GM21723 (cell line): Measurements from ENCODE around the gene TRAK1.
A peak's percentile ranks its signal among the peaks of the same experiment; 100 is the strongest.

Source experiments
- ATAC-seq: cut with Tn5 transposase; IDR thresholded peaks from one replicate; pipeline ENCODE4 v1.9.1; 2021; ENCODE audit warnings: mild to moderate bottlenecking, moderate library complexity; ENCODE audit not compliant: unreplicated experiment

The TRAK1 gene

DNA sequence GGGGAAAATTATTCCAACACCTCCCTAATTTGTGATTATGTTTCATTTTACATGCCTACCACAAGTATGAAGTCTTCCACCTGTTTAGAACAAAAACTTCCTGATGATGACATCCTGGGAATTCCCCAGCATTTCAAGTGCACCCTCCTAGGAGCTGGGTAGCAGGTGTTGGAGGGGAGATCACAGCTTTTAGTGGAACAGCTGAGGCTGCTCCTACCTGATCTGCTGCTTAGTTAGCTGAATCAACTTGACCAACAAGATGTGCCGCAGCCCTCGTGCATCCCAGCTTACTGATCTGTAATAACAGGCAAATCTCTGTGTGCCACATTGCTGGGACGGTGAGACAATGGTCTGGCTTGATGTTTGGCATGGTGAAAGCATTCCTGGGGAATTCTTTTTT lies 29.7 kb downstream of the TRAK1 start:
- ATAC-seq: no peak

DNA sequence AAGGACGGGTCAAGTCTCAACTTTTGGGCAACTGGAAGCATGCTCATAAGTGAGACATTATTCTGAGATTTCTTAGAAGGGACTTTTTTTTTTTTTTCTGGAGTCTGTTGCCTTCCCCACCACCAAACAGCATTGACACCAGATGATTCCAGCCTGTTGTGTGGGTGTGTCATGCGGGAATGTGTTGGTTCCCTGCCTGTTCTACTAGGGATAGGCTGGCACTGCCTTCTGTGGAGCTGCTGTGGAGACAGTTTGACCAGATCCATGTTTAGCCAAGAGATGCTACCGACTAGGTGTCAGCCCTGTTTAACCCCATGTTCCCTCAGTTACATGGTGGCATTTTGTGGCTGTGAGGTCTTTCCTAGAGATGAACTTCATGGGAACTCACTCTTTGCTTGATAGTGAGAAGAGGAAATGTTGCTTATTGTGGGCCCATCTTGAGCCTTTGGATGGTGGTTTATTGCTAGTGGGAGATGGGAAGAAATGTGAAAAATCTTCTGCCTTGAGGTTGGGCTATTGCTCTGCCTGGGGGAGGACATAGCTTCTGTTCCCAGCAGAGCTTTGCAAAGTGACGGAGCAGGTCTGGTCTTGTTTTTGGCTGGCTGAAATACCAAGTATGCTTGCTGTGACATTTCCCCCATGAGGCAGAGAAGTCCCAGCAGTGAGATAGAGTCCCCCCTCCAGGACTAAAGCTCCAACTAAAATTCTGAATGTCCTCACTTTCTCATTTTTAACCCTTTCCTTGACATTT lies 31.3 kb downstream of the TRAK1 start:
- ATAC-seq: peak; percentile 38

DNA sequence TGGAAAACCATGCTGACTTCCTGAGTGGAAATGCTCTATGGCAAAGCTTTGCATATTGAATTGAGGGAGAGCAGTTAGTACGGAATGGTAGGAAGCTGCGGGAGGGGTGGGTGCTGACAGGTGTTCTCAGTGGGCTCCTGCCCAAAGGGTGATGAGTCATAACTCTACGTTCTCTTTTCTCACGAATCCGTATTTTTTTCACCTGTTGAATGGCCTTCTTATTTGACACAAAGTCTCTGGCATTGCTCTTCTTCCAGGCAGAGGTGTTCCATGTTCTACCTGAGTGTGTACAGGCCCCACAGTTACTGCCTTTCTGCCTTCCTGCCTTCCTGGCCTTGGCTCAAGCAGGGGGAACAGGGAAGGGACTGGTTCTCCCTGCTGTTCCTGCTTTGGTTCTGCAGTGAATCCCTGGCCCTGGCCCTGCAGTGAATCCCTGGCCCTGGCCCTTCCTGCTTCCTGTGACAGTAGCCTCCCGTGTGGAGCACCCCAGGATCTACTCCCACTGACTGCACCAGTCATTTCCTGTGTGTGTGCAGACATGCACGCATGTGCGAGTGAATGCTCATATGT lies 31.9 kb downstream of the TRAK1 start:
- peak; percentile 55 for ATAC-seq

DNA sequence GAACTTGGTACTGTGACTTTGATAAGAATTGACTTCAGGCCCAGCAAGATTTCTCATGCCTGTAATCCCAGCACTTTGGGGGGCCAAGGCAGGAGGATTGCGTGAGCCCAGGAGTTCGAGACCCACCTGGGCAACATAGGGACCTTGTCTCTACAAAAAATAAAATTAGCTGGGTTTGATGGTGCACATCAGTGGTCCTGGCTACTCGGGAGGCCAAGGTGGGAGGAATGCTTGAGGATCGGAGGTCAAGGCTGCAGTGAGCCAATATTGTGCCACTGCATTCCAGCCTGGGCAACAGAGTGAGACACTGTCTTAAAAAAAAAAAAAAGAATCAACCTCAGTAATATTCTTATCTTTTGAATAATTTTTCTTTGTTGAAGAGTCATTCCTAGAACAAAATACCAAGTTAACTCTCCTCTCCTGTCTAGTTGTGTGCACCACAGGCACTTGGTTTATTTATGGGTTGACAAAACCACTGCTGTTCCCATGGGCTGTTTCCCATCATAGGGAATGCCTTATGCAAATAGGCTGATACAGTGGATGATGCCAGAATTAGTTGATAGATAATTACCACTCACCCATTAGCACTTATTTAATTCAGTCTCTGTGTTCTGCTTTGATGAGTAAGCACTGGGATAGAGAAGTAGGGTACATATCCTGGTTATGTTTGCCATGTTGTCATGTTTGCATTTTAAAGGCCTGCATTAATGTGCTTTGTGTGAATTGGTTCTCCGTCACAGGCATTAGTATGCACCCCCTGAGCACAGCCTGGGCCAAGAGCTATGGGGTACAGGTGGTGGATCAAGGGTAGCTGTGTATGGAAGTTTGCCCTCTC lies 32.9 kb downstream of the TRAK1 start:
- ATAC-seq: no peak

DNA sequence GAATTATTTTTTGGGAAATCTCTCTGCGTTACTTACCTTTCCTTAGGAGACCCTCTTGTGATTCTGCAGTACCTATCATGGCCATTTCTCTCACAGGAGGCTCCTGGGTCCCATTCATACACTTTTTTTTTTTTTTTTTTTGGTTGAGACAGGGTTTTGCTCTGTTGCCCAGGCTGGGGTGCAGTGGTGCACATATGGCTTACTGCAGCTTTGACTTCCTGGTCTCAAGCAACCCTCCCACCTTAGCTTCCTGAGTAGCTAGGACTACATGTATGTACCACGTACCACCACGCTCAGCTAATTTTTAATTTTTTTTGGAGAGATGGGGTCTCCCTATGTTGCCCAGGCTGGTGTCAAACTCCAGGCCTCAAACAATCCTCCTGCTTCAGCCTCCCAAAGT lies 36.1 kb downstream of the TRAK1 start:
- no peak for ATAC-seq

DNA sequence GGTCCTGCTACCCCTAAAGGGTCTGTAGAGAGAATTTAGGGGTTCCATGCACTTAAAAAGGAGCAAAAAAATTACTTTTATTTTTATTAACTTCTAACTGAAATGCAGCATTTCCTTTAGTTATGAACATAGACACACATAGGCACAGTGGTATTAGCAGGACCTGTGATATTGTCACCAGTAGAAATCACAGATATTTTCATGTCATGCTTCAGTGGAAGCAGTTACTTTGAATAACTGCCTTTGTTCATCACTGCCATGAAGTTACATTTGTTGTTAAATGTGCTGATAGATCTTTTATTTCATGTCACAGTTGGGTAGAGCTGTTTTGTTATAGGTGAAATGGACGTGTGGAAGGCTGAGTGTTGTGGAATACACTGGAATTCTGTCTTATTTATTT lies 37.4 kb downstream of the TRAK1 start:
- ATAC-seq: no peak

DNA sequence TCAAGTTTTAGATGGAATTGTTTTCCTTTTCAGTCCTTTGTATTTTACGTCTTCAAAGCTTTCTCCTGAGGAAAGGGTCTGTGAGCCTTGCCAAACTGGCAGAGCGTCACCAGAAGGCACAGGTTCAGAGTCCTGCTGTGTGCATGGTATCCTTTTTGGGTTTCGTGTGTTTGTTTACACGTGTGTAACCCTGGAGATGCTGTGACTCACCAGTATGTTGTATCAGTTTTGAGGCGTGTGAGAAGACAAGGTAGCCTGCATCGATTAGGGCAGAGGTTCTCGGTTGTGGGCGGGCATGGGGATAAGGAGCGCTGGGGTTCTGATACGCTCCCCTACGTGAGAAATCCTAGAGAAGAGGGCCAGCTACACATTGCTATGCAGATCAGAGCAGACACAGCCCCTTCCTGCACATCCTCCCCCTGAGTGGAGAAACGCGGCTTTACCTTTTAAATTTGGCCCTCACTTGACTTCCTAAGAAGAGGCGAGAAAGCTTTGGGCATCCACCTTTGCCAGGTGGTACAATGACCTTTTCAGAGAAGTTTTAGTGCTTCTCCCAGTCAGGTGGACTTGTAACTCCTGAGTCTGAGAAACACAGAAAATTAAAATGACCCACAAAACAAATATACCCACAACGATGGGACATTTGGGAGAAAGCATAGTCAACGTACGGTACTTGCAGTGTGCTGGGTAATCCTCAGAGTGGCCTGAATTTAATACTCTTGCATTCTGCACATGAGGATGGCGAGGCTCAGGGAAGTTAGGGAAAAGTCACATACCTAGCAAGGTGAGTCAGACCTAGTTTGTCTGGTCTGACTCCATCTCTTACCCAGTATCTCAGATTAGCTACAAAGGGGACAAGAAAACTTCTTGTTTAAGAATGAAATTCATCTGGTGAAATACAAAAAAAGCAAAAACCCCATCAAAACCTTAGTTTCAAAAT lies 38.1 kb downstream of the TRAK1 start:
- no peak for ATAC-seq

DNA sequence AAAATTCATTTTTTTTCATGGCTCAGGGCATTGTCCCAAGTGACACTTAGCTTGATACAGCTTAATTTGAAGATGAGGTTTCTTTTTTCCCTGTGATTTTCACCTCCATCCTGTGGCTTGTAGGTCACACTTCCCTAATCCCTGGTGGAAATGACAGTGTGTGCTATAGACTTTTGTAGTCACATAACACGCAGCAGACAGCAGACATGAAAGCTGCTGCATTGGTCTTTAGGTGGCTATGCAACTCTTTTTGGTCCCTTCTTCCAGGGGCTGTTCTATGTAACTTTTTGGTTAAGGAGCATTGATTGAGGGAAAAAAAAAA lies 38.8 kb downstream of the TRAK1 start:
- no peak for ATAC-seq

DNA sequence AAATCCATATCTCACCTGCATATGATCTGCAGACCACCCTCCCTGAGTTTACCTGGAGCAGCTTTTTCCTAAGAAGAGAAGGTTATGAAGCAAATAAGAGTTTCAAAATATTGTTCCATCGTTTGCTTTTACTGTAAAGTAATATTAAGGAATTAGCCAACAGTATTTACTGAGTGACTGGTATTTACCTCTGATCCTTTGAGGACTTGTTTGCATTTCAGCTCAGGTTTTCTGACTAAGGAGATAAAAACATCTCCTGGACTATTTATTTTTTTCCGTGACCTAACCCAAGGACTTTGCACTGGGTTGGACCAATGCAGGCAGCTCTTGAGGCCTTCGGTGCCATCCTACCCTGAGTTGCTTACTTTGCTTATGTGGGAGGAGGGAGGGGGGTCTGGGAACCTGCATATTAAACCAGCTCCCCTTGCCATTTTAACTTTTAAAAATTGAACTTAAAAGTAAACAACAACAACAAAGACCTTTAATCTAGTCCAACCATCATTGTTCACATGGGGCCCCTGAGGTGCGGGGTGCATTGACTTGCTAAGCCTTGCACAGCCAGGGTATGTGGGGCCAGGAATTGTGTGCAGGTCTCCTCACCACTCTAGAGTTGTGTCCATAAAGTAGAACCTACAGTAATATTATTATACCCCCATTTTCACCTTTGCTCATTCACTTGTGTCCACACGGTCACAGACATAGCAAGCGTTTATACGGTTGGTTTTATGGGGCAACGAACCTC lies 39.3 kb downstream of the TRAK1 start:
- no peak for ATAC-seq

DNA sequence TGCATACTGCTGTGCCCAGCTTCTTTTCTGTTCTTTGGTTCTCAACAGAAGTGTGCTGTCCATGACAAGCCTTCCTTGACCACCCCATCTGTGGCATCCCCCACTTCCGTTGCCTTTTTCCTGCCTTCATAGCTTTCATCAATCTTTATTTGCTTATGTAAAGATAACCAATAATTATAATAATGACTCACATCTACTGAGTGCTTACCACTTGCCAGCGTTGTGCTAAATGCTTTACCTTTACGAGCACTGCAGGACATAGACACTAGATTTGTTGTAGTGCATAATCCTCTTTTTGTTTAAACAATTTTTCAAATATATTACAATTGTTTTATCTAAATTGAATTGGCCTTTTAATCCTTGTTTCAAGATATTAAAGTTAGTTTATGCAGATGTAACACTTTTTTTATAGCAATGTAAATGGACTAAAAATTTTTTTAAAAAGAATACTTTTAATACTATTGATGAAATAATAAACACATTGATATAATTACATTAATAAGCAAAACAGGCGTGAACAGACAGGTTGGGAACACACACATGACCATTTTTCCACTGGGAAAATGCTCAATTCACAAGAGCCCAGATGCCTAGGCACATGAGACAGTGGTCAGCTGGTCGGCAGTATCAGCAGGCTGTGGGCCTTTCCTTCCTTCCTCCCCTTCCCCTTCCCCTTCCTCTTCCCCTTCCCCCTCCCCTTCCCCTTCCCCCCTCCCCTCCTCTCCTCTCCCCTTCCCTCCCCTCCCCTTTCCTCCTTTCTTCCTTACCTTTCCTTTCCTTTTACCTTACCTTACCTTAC lies 42.5 kb downstream of the TRAK1 start:
- no peak for ATAC-seq

DNA sequence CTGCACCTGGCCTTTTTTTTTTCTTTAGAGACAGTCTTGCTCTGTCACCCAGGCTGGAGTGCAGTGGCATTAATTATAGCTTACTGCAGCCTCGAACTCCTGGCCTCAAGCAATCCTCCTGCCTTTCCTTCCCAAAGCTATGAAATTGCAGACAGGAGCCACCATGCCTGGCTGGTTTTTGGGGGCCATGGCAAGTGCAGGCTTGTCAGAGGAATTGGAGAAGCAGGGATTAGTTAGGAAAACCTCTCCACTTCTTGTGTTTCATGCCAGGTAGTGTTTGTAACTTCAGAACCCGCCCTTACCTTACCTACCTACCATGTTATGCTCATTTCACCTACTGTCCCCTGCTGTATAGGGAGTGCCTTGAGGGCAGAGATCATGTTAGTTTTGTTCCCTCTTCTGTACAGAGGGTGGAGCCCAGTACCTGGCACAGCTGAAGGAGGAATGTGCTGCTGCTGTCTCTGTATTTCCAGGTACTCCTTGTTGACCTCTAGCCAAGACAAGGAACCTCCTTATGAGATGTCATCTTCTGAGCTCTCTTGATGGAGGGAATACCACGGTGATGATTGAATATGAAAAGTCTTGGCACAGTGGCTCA lies 43.8 kb downstream of the TRAK1 start:
- no peak for ATAC-seq

DNA sequence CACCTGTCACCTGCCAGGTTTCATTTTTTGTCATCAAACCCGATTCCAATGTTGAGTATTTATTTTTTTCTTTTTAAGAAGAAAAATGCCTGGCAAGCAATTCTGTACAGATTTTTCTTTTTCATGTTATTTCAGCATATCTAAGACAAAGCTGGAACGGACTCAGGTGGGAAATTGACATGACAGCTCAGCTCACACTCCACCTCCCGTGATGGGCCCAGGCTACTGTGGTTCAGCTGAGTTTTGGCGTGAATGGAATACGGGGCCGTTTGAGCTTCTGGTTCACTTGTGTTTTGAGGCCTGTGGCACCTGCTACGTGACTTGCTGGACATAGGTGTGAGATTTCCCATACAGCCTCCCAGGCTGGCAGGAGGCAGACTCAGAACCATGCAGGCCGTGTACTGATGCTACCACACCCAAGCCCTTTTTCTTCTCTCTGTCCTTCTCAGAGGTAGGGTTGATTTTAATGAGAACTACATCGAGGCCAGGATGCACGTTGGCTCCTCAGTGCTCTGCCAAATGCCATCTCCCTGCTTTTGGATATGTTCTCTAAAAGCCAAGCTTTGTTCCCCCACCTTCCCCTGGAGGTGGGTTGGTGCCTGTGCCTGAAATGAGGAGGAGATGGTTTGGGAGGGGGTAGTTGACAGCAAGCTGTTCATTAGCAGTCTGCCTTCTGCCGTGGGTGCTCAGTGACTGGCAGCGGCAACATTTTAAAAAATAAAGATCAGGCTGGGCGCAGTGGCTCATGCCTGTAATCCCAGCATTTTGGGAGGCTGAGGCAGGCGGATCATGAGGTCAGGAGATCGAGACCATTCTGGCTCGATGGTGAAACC lies 48.7 kb downstream of the TRAK1 start:
- ATAC-seq: no peak

DNA sequence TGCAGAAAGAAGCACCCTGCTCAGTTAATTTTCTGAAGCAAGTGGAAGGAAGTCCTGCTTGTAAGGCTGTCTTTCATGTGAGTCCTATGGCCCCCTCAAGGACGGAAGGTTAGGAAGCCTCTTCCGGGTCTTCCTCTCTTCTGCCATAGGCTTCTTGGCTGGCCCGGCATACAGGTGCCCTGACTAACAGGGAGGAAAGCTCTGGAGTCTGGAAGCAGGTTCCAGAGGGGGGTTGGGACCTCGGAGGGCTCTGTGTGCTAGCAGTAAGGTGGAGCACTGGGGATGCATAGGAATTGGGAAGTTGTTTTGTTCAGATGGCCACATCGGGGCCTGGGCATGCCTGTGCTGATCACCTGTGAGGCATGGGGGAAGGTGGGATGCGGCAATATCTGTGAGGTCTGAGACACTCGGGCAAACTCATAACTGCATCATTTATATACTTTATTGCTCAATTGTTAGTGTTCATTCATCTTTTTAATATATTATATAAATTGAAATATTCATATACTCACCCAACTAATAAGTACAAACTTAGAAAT lies 49.6 kb downstream of the TRAK1 start:
- ATAC-seq: no peak

DNA sequence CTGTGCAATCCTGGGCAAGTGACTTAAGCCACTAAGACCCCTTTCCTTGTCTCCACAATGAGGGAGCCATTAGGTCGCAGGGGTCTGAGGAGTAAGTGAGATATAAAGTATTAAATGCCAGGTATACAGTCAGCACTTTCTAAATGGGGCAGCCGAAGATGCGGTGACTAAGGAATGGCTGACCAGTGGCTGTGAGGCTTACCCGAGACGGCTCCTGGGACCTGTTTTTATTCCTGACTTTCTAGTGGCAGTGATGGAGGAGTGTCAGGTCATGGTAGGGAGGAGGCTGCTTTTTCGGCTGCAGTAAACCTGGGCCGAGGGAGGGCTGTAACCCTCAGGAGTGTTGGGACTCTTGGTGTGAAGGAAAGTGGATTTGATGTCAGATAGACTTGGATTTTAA lies 52.3 kb downstream of the TRAK1 start:
- no peak for ATAC-seq

DNA sequence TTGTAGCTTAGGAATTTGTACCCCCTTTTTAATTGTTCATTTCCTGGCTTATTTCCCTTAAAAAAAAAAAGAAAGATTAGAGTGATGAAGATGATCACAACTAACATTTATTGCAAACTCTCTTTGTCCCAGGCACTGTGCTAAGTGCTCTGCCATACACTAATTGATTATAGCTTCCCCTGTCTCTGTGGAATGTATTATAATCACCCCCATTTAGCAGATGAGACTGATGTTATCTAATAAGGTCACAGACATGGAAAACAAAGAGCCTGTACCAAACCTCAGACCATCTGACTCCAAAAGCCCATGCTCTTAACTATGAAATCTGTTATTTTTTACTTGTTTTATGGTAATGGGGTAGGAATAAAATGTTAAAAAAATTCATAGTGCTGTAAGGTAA lies 53.1 kb downstream of the TRAK1 start:
- ATAC-seq: no peak

DNA sequence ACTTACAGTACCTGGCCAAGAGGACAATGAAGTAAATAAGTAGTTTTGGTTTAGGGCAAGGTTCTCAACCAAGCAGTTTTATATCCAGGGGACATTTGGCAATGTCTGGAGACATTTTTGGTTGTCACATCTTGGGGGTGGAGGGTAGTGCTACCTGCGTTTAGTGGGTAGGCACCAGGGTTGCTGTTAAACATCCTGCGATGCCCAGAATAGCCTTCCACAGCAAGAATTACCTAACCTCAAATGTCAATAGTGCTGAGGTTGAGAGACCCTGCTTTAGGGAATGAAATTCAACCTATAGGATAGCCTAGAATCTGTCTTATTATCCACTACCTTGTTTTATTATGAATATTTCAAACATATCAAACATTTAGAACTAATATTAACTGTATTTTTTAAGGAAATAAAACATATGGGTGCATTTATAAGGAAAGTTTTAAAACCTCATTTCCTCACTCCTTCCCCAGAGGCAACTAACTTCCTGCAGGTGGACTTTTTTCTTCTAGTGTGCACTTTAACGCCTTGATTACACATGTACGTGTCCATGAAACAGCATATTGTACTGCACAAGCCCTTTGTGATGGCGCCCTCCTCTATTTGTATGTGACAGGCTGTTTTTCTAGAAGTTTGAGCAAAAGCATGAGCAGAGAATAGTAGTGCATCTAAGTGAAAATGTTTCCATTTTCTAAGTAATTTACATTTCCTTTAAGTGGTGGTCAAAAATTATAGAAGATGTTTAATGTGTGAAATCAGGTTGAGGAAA lies 57.1 kb downstream of the TRAK1 start:
- ATAC-seq: no peak

DNA sequence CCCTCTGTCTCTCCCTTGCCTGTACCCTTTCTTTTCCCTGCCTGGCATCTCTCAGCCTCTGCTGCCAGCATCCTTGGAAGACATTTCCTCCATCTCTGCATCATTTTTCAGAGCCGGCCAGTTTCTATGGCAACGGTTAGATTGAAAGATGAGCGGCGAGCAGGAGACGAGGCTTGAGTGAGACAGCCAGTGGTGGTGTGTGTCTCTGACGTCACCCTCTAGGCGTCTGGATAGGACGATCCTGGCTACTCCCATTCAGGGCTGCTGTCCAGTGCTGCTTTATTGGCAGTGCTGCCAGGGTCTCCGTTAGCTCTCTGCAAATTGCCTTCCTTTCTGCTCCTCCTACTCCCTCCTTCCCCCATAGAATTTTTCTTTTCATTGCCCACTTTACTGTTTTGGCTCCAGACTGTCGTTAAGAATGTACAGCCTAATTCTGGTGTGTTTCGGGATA lies 57.9 kb downstream of the TRAK1 start:
- ATAC-seq: no peak
